Cardiac septum (tissue), 1 donor: ENCODE measurements around the gene ARHGEF2. TPM values are rescaled to one million over a fixed set of nuclear protein-coding genes. Genes with fewer than 3 reads are reported as not detected.

Experiments
- DNase-seq: peaks from one replicate; pipeline ENCODE4 v3.0.0-alpha.2; 2020; ENCODE audit warnings: low spot score
- intact Hi-C: fragments of 100-400 bp; cut with DNase I; formaldehyde crosslinking; loops from one replicate; pipeline ENCODE4 v1.14.0; 2022
- total RNA-seq: library from RNA; stranded (reverse); fragmentation: NEBNext Ultra II Directional; extraction: Animal tissue kit (Norgen Biotek cat#: 25700); gene quantifications from one replicate; pipeline ENCODE4 v1.2.1, GENCODE V29; 2021
- donor health status: DM: no; HTN: no; CAD: no.

Gene ARHGEF2
- total RNA-seq, 1 donor from 2014 or later = 95.9 TPM

DNA sequence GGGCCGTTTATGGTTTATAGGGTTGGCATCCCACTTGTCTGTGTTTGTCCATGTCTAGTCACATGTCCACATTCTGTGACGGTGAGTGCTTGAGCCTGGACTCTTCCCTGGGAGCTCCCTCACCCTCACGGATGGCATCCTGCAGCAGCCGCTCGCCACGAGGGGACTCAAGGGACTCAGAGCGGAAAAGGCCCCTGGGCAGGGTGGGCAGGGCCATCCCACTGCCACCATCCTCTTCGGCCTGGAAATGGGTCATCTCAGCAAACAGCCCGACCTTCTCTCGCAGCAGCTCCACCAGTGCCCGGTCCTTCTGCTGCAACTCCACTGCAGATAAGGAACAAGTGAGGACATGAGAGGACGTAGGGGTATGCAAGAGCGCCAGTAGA is 25.8 kb downstream of the ARHGEF2 start:
- no peak for DNase-seq
- intact Hi-C loops = no loop called here

DNA sequence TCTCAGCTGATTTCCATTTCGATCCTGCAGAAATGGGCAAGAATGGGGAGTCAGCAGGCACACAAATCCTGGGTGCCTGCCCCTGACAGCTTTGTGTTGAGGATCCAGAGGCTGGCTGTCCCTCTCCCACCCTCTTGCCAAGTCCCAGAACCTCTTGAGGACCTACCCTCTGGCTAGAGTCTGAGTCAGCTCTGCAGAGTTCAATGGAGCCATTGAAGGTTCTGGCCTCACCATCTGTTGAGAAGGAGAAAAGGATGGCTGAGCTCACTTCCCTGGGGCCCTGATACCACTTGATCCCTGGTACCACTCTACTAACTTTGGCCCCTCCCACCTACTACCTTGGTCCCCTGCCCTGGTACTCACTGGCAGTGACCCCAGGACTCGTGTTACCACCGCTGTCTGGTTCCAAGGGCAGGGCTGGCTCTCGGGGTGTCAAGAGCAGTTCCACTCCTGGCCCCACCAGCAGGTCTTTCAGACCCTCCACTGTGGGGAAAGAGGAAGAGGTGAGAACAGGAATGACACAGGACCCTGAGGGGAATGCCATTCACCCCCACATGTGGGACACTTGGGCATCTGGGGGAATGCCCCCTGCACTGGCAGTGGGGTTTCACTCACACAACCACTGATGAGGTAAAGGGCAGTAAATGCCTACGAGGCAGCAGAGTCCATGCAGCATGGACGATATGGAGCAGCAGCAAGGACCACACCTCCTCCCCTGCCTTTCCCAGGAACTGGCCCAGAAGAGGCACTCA is 26.4 kb downstream of the ARHGEF2 start:
- intact Hi-C loops = no loop called here
- DNase-seq = peak; percentile 9

DNA sequence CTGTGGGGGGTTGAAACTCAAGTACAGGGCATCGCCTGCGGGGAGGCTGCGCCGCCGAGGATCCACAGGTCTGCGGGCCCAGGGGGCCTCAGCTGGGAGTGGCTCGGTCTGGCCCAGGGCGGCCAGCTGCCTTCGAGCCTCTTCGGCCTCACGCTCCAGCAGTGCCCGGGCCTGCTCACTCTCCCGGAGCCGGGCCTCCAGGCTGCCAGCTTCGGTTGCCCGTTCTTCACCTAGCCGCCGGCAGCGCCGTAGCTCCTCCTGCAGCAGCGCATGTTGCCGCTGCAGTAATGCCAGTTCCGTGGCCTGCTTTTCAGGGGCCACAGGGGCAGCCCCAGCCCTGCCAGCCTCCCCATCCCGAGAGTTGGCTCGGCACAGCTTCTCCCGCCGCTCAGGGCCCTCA is 27.5 kb downstream of the ARHGEF2 start:
- intact Hi-C loops = no loop called here
- peak; percentile 70 for DNase-seq

DNA sequence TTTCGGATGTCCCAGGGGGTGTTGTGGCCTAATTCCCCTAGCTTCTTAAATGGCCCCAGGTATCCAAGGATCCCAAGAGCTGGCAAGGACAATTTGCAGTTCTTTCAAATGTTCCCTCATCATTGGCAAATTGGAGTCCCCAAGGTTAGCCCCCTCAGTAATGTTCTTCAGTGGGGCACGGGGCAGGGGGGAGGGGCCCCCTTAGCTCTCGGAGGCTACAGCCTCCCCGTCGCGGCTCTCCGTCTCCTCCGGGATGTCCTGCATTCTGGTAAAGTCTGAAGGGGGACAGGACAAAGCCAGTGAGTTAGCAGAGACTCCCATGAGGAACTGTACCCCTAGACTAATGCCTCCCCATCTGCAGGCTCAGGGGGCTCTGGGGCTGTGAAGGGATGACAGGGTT is 30.6 kb downstream of the ARHGEF2 start:
- intact Hi-C loops = no loop called here

DNA sequence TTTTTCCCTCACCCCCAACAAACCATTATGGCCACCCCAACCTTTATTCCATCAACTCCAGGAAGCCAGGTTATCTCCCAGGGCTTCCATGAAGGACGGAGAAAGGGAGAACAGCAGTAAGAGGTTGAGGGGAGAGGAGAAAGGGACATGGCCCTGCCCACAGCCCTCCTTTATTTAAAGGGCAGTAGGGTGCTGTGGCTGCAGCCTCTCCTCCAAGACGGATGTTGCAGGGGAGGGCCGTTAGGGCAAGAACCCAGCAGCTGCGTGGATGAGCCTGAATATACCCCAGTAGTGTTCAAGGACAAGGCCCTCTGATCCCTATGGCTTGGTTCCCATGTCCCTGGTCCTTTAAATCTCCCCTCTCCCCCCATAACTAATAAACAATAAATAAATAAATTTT is 31.1 kb downstream of the ARHGEF2 start:
- peak; percentile 29 for DNase-seq
- intact Hi-C loops = no loop called here

More for the DNA sequence above, 30.6 kb downstream of the ARHGEF2 start:
- peak; percentile 35 for DNase-seq

DNA sequence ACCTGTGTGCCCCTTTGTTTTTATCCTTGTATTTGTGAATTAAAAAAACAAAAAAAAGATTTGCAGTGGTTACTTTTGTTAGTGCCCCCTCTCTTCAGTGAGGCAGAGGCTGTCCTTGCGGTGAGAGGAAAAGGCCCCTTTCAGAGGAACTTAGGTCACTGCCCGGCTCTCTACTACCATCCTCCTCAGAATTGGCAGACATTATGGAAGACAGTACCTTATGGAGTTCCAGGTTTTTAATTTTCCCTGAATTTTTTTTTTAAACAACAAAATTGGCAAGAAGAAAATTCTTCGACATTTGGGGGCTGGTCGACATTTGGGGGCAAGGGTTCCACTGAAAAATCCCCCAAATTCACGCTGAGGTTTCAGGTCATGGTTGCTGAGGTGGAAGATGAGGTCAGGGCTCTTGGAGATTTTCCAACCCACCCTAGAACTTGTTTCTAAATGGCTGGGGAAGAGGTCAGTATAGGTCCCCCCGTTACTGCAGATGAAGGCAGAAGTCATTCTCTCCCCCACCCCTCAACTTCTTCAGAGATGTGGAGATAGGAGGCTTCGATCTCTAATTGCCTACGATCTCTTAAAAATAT is 31.6 kb downstream of the ARHGEF2 start:
- peak; percentile 6 for DNase-seq
- intact Hi-C loops = no loop called here

DNA sequence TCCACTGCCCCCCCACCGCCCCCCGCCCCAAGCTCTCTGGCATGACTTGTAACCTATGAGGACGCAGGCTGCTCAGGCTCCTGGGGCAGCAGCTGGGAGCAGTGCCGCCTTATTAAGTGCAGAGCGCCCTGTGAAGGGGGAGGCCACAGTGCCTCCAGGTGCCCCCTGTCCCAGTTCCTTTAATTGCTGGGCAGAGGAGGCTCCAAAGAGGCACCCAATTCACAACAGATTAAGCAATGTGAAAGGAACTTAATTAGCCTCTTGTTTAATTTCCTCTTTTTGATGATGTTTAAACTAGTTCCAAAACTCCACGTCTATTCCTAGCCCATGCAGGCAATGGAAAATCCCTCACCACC is 33.9 kb downstream of the ARHGEF2 start:
- intact Hi-C loops = no loop called here

DNA sequence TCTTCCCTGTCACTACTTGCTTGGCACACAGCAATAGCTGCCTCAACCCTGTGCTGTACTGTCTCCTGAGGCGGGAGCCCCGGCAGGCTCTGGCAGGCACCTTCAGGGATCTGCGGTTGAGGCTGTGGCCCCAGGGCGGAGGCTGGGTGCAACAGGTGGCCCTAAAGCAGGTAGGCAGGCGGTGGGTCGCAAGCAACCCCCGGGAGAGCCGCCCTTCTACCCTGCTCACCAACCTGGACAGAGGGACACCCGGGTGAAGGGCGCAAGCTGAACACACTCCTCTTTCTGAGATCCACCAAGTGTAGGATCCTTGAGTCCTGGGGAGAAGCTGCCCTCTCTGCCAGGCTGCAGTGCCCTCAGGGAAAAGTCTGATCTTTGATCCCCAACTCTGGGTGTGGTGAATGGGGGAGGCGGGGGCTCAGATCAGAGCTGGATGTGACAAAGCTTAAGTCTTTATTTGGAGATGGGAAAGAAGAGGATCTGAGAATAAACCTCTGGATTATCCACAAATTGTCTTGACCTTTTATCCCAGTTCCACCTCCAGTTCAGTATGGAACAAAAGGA is 35.7 kb downstream of the ARHGEF2 start:
- DNase-seq = no peak
- intact Hi-C loops = no loop called here

More for the DNA sequence above, 33.9 kb downstream of the ARHGEF2 start:
- DNase-seq = no peak

DNA sequence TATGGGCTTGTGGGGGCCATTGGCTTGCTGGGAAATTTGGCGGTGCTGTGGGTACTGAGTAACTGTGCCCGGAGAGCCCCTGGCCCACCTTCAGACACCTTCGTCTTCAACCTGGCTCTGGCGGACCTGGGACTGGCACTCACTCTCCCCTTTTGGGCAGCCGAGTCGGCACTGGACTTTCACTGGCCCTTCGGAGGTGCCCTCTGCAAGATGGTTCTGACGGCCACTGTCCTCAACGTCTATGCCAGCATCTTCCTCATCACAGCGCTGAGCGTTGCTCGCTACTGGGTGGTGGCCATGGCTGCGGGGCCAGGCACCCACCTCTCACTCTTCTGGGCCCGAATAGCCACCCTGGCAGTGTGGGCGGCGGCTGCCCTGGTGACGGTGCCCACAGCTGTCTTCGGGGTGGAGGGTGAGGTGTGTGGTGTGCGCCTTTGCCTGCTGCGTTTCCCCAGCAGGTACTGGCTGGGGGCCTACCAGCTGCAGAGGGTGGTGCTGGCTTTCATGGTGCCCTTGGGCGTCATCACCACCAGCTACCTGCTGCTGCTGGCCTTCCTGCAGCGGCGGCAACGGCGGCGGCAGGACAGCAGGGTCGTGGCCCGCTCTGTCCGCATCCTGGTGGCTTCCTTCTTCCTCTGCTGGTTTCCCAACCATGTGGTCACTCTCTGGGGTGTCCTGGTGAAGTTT is 36.4 kb downstream of the ARHGEF2 start:
- intact Hi-C loops = loop anchor here (2.0 kb wide), 1 partner anchor 19 kb away; no protein-coding TSS in a partner anchor
- no peak for DNase-seq

DNA sequence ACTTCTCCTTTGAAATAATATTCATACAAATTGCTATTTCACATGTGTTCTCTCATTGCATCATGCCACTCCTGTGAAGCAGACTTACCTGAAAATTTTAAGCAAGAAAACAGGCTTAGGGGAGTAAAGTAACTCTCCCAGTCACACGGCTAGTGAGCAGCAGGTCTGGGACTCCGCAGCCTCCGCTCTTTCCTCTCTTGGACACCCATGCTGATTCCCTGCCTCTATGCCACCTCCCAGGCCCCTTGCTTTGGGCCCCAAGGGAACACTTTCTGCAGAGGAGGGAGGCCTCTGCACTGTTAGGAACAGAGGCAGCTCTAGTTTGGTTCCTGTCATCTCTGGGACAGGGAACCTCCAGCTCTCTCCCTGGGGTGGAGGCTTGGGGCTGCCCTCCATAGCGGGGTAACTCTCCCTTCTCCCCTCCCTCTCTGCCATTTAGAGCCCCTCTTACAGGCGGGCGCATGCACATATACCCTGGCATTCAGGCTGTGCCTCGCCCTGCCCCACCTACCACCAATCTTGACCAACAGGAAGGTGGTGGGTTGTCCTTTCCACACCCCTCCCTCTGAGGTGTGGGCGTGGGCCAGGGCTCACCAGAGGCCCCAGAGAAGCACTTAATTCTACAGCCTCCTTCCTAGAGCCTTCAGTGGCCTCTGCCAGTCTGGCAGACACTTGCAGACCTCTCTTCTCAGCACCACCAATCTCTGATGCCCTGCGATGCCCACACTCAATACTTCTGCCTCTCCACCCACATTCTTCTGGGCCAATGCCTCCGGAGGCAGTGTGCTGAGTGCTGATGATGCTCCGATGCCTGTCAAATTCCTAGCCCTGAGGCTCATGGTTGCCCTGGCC is 37.1 kb downstream of the ARHGEF2 start, which contains the start of gene RXFP4:
Gene RXFP4, plus strand, starts transcription at position 646 of the 852 bp plus-strand sequence. Its CDS starts 72 bp downstream, at position 718.
- intact Hi-C loops = loop anchor here (2.0 kb wide), 1 partner anchor 20 kb away; no protein-coding TSS in a partner anchor
- no peak for DNase-seq

DNA sequence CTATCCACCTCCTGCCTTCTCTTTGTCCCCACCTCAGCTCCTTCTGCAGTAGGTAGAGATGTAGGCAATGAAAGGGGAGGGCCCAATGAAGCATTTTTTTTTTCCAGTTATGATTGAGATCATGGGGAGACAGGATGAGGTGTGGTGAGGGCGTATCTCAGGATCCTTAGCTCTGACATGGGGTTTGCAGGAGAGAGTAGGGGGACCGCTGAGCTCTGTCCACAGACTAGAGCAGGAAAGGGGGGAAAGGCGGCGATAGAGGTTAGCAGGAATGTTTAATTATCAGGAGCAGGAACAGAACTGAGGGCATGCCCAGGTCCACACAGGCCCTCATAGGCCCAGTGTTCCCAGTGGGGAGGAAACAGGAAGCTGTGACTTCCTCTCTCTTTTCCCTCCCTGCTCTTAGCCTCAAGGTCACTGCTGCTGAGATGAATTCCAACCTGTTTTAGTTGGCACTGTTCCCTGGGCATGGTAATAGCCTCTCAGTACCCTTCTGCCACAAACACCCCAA is 37.8 kb downstream of the ARHGEF2 start:
- no peak for DNase-seq
- intact Hi-C loops = loop anchor here (2.0 kb wide), 1 partner anchor 20 kb away; no protein-coding TSS in a partner anchor

DNA sequence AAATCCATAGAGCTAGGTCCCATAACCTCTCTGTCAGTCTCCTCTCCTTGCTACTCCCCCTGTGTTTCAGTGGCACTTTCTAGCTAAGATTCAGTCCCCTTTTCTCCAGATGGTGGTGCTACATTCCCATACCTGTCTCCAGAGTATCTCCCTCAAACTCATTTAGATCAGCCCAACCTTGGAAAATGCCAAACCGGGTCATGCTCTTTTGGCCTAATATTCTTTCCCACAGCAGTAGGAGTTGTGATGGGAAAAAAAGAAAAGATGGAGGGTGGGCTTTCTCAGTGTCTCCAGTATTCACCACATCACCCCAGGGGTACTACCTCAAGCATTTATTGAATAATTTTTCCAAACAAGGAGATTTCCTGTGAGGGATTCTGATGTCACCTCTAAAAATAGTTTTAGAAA is 40.1 kb downstream of the ARHGEF2 start:
- intact Hi-C loops = loop anchor here (1.0 to 10.0 kb wide), 2 partner anchors 51 to 117 kb away; partner anchors contain the start of genes LAMTOR2 and UBQLN4
- no peak for DNase-seq

DNA sequence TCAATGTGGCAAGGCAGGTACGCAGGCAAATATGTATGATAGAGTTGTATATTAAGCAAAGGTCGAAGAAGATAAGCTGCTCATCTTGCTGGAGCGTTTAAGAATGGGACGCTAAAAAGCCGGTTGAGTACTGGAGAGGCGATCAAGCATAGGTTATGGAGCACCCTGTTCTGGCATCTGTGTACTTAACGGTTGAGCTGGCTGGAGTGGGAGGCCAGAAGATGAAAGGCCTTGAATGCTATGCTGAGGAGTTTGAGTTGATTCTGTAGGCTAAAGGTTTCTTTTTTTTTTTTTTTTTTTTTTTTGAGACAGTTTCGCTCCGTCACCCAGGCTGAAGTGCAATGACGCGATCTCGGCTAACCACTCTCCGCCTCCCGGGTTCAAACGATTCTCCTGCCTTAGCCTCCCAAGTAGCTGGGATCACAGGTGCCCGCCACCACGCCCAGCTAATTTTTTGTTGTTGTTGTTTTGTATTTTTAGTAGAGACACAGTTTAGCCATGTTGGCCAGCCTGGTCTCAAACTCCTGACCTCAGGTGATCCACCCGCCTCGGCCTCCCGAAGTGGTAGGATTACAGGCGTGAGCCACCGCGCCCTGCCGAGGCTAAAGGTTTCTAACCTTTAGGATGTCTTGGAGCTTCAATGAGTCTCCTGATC is 43.3 kb downstream of the ARHGEF2 start:
- DNase-seq = no peak
- intact Hi-C loops = loop anchor here (2.0 to 10.0 kb wide), 2 partner anchors 74 to 120 kb away; partner anchors contain the start of genes LAMTOR2 and UBQLN4

DNA sequence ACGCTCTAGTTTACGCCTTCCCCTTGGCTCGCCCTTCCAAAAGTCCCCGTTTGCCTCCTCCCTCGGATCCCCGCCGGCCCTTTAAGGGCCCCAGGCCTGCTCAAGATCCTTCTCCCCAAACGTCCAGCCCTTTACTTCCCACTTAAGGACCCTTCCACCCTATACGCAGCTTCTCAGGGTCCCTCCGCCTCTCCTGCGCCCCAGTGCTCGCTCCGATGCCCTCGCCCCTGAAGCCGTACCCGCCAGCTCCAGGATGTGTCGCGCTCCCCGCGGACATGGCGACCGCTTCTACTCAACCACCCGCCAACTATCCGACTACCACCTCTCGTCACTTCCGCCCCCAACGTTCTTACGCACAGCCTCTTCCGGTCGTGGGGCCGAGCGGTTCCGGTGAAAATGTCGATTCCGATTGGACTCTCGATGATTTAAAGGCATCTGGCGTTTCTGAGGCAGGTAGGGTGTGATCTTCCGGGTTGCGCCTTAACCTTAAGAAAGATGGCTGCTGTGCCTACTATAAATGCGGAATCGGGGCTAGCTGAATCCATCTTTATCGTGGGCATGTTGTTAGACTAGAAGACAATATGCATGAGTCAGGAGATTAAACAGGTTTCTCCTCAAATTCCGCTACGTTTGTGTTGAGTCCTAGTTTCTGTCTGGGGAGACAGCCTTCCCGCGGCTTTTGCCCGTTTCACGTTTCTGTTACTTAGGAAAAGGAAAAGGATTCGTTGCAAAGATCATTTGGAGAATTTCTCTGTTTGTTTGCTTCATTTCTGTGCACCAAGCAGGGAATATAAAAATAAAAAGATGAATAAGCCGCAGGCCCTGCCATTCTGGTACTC is 44.0 kb downstream of the ARHGEF2 start, which contains the start of gene KHDC4:
Gene KHDC4, minus strand, starts transcription at position 317 of the 839 bp plus-strand sequence. Its CDS starts 40 bp downstream, at position 277.
- peak; percentile 97 for DNase-seq

DNA sequence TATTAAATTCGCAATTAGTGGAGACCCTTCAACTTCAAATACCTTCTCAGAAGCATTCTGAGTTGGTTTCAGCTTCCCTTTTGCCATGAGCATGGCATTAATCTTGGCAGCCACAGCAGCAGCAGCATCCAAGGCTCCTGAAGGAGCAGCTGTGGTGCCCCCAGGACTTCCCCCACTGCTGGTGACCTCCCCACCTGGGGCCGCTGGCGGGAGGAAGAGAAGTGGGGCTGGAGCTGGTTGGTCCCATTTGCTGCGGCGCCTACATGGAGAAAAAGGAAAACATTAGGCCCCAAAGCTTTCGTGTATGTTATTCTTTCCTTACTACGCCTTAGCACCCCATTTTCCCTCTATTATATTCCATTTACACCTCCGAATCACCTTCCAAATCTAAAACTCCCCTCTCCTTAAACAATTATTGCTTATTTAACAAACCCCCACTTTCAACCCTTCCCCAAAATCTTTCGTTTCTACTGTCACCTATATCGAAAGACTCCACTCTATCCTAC is 44.7 kb downstream of the ARHGEF2 start:
- intact Hi-C loops = loop anchor here (2.0 to 10.0 kb wide), 2 partner anchors 73 to 121 kb away; partner anchors contain the start of genes LAMTOR2 and UBQLN4

More for the DNA sequence above, 44.0 kb downstream of the ARHGEF2 start, which contains the start of gene KHDC4:
- intact Hi-C loops = loop anchor here (2.0 to 10.0 kb wide), 2 partner anchors 74 to 120 kb away; partner anchors contain the start of genes LAMTOR2 and UBQLN4

DNA sequence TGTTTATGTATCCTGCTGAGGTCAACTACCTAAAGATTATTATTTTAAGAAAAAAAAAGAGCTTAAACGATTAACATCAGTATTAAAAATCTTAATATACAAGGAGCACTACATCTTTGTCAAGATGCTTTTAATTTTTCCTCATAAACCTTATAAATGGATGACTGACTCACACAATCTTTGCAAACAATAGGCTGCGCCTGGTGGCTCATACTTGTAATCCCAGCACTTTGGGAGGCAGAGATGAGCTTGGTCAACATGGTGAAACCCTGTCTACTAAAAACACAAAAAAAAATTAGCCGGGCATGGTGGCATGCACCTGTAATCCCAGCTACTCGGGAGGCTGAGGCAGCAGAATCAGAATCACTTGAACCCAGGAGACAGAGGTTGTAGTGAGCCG is 45.9 kb downstream of the ARHGEF2 start:
- DNase-seq = no peak
- intact Hi-C loops = loop anchor here (10.0 kb wide), 1 partner anchor 122 kb away; the partner anchor contains the start of genes LAMTOR2 and UBQLN4

More for the DNA sequence above, 44.7 kb downstream of the ARHGEF2 start:
- DNase-seq = no peak

DNA sequence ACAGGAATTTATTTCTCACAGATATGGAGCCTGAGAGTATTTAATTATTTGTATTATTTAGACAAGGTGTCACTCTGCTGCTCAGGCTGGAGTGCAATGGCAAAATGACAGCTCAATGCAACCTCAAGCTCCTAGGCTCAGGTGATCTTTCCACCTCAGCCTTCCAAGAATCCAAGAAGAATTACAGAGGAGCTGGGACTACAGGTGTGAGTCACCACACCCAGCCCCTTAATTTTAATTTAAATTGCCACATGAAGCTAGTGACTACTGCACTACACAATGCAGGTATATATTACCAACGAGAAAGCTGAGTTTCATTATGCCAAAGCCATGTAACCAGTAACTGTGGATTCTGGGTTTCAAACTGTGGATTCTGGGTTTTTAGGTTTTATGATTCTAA is 46.3 kb downstream of the ARHGEF2 start:
- intact Hi-C loops = loop anchor here (10.0 kb wide), 1 partner anchor 123 kb away; the partner anchor contains the start of genes LAMTOR2 and UBQLN4
- DNase-seq = no peak
